Hypothalamus (tissue), 51 donors: ENCODE data around the gene MAP10.

Source experiments
- DNase-seq, 51 donors: peaks; one replicate each; lab custom pipeline; 2025; lab: John Stamatoyannopoulos, UW

The MAP10 gene

DNA sequence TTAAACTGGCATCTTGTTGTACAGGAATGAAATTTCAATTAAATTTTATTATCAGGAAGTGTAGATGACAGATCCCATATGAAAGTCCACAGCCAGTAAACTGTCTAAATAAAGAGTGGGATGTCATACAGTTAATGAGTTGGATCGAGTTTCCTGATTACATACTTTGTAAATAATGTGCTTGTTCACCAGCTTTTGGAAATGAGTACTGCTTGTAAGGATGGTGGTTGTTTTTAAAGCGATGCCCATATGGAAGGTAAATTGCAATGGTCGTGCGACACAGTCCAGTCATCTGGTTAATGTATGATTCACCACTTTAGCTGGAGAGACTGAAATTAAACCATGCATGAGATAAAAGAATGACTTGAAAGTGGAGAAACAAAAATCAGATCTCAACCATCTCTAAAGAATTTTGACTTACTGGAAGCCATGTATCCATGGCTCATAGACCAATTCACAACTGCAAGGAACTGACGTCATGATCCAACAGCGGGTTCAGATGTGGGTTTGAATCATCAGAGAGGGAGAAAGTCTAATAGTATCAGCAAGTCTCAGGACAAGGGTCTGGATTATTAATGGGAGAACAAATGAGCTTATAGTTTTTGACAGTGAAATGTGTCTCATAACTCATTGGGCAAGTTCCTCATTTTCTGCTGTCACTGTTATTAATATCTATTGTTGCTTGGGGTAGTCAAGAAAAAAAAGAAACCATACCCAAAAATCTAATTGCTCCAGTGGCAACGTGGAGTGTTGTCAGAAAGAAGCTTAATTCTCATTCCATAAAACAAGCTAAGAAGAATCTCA is 49.0 kb downstream of the MAP10 start:
- DNase-seq, result peak in 1 of 51 donors; percentile 2

DNA sequence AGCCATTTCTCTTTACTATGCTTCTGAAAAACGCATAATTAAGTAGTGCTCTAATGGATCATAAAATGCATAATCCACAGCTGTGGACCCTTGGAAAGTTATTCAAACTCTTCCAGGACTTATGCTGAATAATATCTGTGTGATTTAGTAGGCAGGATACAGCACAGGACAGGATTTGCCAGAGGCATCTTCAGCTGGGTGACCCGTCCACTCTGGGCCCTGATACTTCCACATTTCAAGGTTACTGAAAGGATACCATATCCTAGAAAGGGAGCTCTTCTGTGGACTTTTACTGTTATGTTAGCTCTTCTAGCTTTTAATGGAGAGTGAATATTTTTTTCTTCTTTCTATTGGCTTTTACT is 49.6 kb downstream of the MAP10 start:
- DNase-seq, result no peak

DNA sequence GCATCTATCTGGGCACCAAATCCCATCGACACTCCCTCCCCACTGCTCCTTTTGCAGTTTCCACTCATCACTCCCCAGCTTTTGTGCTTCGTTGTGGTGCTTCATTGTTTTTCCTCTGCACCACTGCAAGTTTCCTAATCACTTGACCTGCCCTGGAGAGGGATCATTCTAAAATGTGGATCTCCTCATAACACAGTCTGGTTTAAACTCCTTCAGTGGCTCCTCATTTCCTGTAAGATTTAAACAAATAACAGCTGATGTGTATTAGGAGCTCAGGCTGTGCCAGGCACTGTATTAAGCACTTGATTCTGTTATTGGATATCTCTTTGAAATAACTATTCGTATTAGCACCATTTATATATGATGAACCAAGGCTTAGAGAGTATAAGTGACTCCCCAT is 51.3 kb downstream of the MAP10 start:
- DNase-seq, result no peak
